Upper lobe of left lung (tissue), 4 donors: ENCODE results near the gene WDR5B.

Experiments
- CTCF ChIP-seq, 6 experiments: fragments of 450-650 bp in 4 of 6; fragments of 200-600 bp in 2 of 6; sonication (generic) in 2 of 6; IDR thresholded peaks; one replicate each; pipeline ENCODE4 v1.5.1; 2016 to 2019; ENCODE audit warnings: antibody characterized with exemption in 6 of 6
- POLR2A ChIP-seq, 4 donors: fragments of 450-650 bp; IDR thresholded peaks; one replicate each; pipeline ENCODE4 v1.5.1; 2016 to 2017; ENCODE audit warnings: antibody characterized with exemption in 4 of 4, mild to moderate bottlenecking in 2 of 4

- TF ChIP-seq POLR2A (IDR thresholded peaks at IDR 0.05) (no peak), CTCF (IDR thresholded peaks at IDR 0.05) (no peak)
Observed at GRCh38 chr3:122457706-122458105, 41.8 kb upstream of the WDR5B start.
